HCT116 (cell line): Measurements from ENCODE around the gene KCNQ1OT1. TPM values are rescaled to one million over a fixed set of nuclear protein-coding genes. Genes with fewer than 3 reads are reported as not detected.

Experiments used
- ATAC-seq: fragments of 200-7000 bp; cut with Tn5 transposase; 2 replicates; pipeline ENCODE4 v1.9.1; 2020; ENCODE audit warnings: mild to moderate bottlenecking, moderate library complexity
- BruUV-seq: library from RNA; stranded (reverse); fragments of 400-500 nt; replicated peaks from 2 replicates; lab custom pipeline; 2021; lab: Mats Ljungman, UMichigan
- CTCF ChIA-PET: fragments of 300-600 bp; sonication (Branson Sonifier 250); formaldehyde crosslinking; loops from one replicate; lab custom pipeline; 2021; ENCODE audit warnings: antibody characterized with exemption; lab: Charles Lee
- POLR2A ChIA-PET: fragments of 300-600, 350-600 bp; sonication (Branson Sonifier 250); formaldehyde crosslinking; loops from one replicate; lab custom pipeline; 2021; ENCODE audit warnings: antibody characterized with exemption; lab: Charles Lee
- RAD21 ChIA-PET, 2 experiments: fragments of 300-600 bp; sonication (Branson Sonifier 250); formaldehyde crosslinking; loops; one replicate each; lab custom pipeline; 2023; ENCODE audit warnings: low total read pairs in 2 of 2; ENCODE audit not compliant: uncharacterized antibody in 2 of 2, unreplicated experiment in 2 of 2, low non-redundant PET in 1 of 2; lab: Charles Lee
- DNase-seq: peaks from one replicate; pipeline ENCODE4 v3.0.0-alpha.2; 2010; ENCODE audit warnings: low read depth, low spot score
- H2AFZ ChIP-seq: fragments of 200-600 bp; shearing (Covaris generic), sonication (generic); 2 replicates; pipeline ENCODE4 v1.6.1; 2017; ENCODE audit warnings: low read depth, mixed run types, mixed read lengths, antibody characterized with exemption, low read length; ENCODE audit not compliant: poor library complexity, severe bottlenecking
- H3K27ac ChIP-seq: 2 replicates; pipeline ENCODE4 v1.5.1; 2012; ENCODE audit warnings: low read depth, low read length
- H3K27me3 ChIP-seq: fragments of 200-600 bp; sonication (generic); 2 replicates; pipeline ENCODE4 v1.6.1; 2016; ENCODE audit warnings: mixed run types, low read length, mixed read lengths; ENCODE audit not compliant: insufficient read depth
- H3K36me3 ChIP-seq, 2 experiments: fragments of 200-500 bp in 1 of 2; fragments of 200-600 bp in 1 of 2; sonication (Bioruptor generic) in 1 of 2; sonication (generic) in 1 of 2; 2 replicates each; pipeline versions ENCODE4 v1.5.1 to v1.6.1; 2014 to 2016; ENCODE audit warnings: low read length in 2 of 2, inconsistent platforms in 1 of 2, mixed read lengths in 1 of 2, mixed run types in 1 of 2; ENCODE audit not compliant: insufficient read depth in 2 of 2, control insufficient read depth in 1 of 2
- H3K4me1 ChIP-seq, 2 experiments: fragments of 200-600 bp in 1 of 2; sonication (generic) in 1 of 2; 2 replicates each; pipeline versions ENCODE4 v1.5.1 to v1.6.1; 2012 to 2017; ENCODE audit warnings: low read length in 2 of 2, inconsistent platforms in 1 of 2, mild to moderate bottlenecking in 1 of 2, mixed read lengths in 1 of 2, mixed run types in 1 of 2, moderate library complexity in 1 of 2; ENCODE audit not compliant: insufficient read depth in 2 of 2, control insufficient read depth in 1 of 2
- H3K4me2 ChIP-seq: fragments of 200-600 bp; sonication (generic); 2 replicates; pipeline ENCODE4 v1.6.1; 2017; ENCODE audit warnings: mixed run types, low read length, mixed read lengths
- H3K4me3 ChIP-seq, 2 experiments: fragments of 200-600 bp in 1 of 2; sonication (generic) in 1 of 2; replicated peaks in 1 of 2; 2 replicates each; pipeline ENCODE4 v1.5.1; 2011 to 2016; ENCODE audit warnings: low read length in 2 of 2, control low read depth in 1 of 2, low read depth in 1 of 2, mild to moderate bottlenecking in 1 of 2, mixed read lengths in 1 of 2, mixed run types in 1 of 2
- H3K79me2 ChIP-seq: fragments of 200-600 bp; sonication (generic); 2 replicates; pipeline ENCODE4 v1.6.1; 2017; ENCODE audit warnings: mild to moderate bottlenecking, mixed run types, low read length, moderate library complexity, mixed read lengths; ENCODE audit not compliant: insufficient read depth
- H3K9ac ChIP-seq: fragments of 200-600 bp; sonication (generic); 2 replicates; pipeline ENCODE4 v1.6.1; 2016; ENCODE audit warnings: low read length, mixed read lengths
- H3K9me2 ChIP-seq: fragments of 200-600 bp; sonication (generic), shearing (Covaris generic); 2 replicates; pipeline ENCODE4 v1.6.1; 2017; ENCODE audit warnings: mixed run types, mild to moderate bottlenecking, moderate library complexity; ENCODE audit not compliant: insufficient read depth
- H3K9me3 ChIP-seq, 2 experiments: fragments of 200-500 bp in 1 of 2; fragments of 200-600 bp in 1 of 2; sonication (Bioruptor generic) in 1 of 2; sonication (generic) in 1 of 2; 2 replicates each; pipeline ENCODE4 v1.6.1; 2014 to 2017; ENCODE audit warnings: low read length in 2 of 2, mixed read lengths in 2 of 2, inconsistent platforms in 1 of 2, low read depth in 1 of 2, mild to moderate bottlenecking in 1 of 2, mixed run types in 1 of 2, moderate library complexity in 1 of 2; ENCODE audit not compliant: control insufficient read depth in 1 of 2, insufficient read depth in 1 of 2
- H4K20me1 ChIP-seq: fragments of 200-600 bp; sonication (generic), shearing (Covaris generic); 2 replicates; pipeline ENCODE4 v1.6.1; 2017; ENCODE audit warnings: mixed run types, mild to moderate bottlenecking, moderate library complexity; ENCODE audit not compliant: insufficient read depth
- CEBPB ChIP-seq: IDR thresholded peaks from 2 replicates; pipeline ENCODE4 v1.6.1; 2012; ENCODE audit warnings: low read depth
- CTCF ChIP-seq, 3 experiments: fragments of 200-600 bp in 1 of 3; sonication (generic) in 1 of 3; IDR thresholded peaks in 2 of 3; conservative IDR thresholded peaks in 1 of 3; 2 replicates each; pipeline ENCODE4 v1.5.1; 2012 to 2017; ENCODE audit warnings: low read depth in 2 of 3, low read length in 2 of 3, antibody characterized with exemption in 1 of 3, borderline replicate concordance in 1 of 3, control low read depth in 1 of 3, mild to moderate bottlenecking in 1 of 3, mixed read lengths in 1 of 3, mixed run types in 1 of 3, moderate library complexity in 1 of 3; ENCODE audit not compliant: insufficient read depth in 1 of 3
- EGR1 ChIP-seq: IDR thresholded peaks from 2 replicates; pipeline ENCODE4 v1.6.1; 2012; ENCODE audit warnings: low read depth
- ELF1 ChIP-seq: IDR thresholded peaks from 2 replicates; pipeline ENCODE4 v1.6.1; 2012; ENCODE audit warnings: low read depth, borderline replicate concordance
- EZH2 ChIP-seq: fragments of 200-600 bp; sonication (generic); IDR thresholded peaks from 2 replicates; pipeline ENCODE4 v1.6.1; 2017; ENCODE audit warnings: antibody characterized with exemption, mixed run types
- FOSL1 ChIP-seq: IDR thresholded peaks from 2 replicates; pipeline ENCODE4 v1.6.1; 2012; ENCODE audit warnings: low read depth
- RAD21 ChIP-seq: IDR thresholded peaks from 2 replicates; pipeline ENCODE4 v1.6.1; 2012; ENCODE audit warnings: low read depth, mild to moderate bottlenecking
- REST ChIP-seq: IDR thresholded peaks from 2 replicates; pipeline ENCODE4 v1.6.1; 2012; ENCODE audit warnings: low read depth
- SIN3A ChIP-seq: IDR thresholded peaks from 2 replicates; pipeline ENCODE4 v1.6.1; 2012; ENCODE audit warnings: low read depth
- SP1 ChIP-seq: IDR thresholded peaks from 2 replicates; pipeline ENCODE4 v1.6.1; 2012; ENCODE audit warnings: low read depth
- SRF ChIP-seq: IDR thresholded peaks from 2 replicates; pipeline ENCODE4 v1.6.1; 2012; ENCODE audit warnings: low read depth
- intact Hi-C: fragments of 100-400 bp; cut with micrococcal nuclease; formaldehyde crosslinking; loops from 2 replicates; pipeline ENCODE4 v1.10.0; 2022
- total RNA-seq: library from RNA; stranded (reverse); gene quantifications from one replicate; pipeline ENCODE4 v1.2.1, GENCODE V29; 2021; ENCODE audit not compliant: unreplicated experiment
- TF ChIP-seq, protein P1 (sequence below): IDR thresholded peaks from 2 replicates; pipeline ENCODE4 v1.6.1; 2012
- TF ChIP-seq, protein P2 (sequence below): IDR thresholded peaks from 2 replicates; pipeline ENCODE4 v1.6.1; 2011; ENCODE audit warnings: mild to moderate bottlenecking, low read length, moderate library complexity; ENCODE audit not compliant: insufficient replicate concordance; ENCODE audit errors: extremely low read depth

Gene KCNQ1OT1
- total RNA-seq, 1 experiment from 2014 or later, result 1.1 TPM

GRCh38 chr11:2737226-2737590 lies 37.4 kb upstream of the KCNQ1OT1 start:
- POLR2A ChIA-PET, result no interaction called here
- no peaks in the 10 kb centered on the region for H4K20me1 ChIP-seq
- no peaks in the 10 kb centered on the region for H3K9me2 ChIP-seq
- no TSS peak for BruUV-seq
- H3K79me2 ChIP-seq, result no peaks in the 10 kb centered on the region
- H3K9ac ChIP-seq, result no peak overlapping the region
- DNase-seq, result no peak
- H2AFZ ChIP-seq, result no peak overlapping the region
- no peaks in the 10 kb centered on the region for H3K27me3 ChIP-seq
- H3K4me2 ChIP-seq, result no peak overlapping the region
- RAD21 ChIA-PET, result no interaction called here
- ATAC-seq, result no peak
- no peaks in the 10 kb centered on the region for H3K36me3 ChIP-seq
- intact Hi-C loops, result no loop called here
- H3K4me3 ChIP-seq, result no peak overlapping the region
- CTCF ChIA-PET, result no interaction called here
- TF ChIP-seq CEBPB (no peak), SRF (no peak), SP1 (no peak), EZH2 (no peak), REST (no peak), SIN3A (no peak), ELF1 (no peak), CTCF (IDR thresholded peaks at IDR 0.05 in 2 of 3, conservative IDR thresholded peaks at IDR 0.05 in 1 of 3; ENCODE audit: borderline replicate concordance in 1 of 3, insufficient read depth in 1 of 3, low read depth in 2 of 3, low read length in 2 of 3) (no peak), EGR1 (no peak), FOSL1 (no peak), RAD21 (no peak)
- TF ChIP-seq, protein P1, sequence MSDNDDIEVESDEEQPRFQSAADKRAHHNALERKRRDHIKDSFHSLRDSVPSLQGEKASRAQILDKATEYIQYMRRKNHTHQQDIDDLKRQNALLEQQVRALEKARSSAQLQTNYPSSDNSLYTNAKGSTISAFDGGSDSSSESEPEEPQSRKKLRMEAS, result no peak
- TF ChIP-seq, protein P2, sequence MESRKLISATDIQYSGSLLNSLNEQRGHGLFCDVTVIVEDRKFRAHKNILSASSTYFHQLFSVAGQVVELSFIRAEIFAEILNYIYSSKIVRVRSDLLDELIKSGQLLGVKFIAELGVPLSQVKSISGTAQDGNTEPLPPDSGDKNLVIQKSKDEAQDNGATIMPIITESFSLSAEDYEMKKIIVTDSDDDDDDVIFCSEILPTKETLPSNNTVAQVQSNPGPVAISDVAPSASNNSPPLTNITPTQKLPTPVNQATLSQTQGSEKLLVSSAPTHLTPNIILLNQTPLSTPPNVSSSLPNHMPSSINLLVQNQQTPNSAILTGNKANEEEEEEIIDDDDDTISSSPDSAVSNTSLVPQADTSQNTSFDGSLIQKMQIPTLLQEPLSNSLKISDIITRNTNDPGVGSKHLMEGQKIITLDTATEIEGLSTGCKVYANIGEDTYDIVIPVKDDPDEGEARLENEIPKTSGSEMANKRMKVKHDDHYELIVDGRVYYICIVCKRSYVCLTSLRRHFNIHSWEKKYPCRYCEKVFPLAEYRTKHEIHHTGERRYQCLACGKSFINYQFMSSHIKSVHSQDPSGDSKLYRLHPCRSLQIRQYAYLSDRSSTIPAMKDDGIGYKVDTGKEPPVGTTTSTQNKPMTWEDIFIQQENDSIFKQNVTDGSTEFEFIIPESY, result no peak
- peaks cover 5 to 14% of the 10 kb centered on the region in 2 experiments; a peak in 3 of 4 replicates for H3K4me1 ChIP-seq
- H3K27ac ChIP-seq, result no peak overlapping the region
- no peaks in the 10 kb centered on the region for H3K9me3 ChIP-seq
